ENCODE data around the gene ASPN. TPM values are rescaled to one million over a fixed set of nuclear protein-coding genes. Genes with fewer than 3 reads are reported as not detected.

Gene ASPN
- total RNA-seq, 1 donor from 2014 or later = not detected

- Mint-ChIP-seq H3K9me3 (ENCODE audit: unreplicated experiment) (no peaks in the 10 kb centered on the region), H3K27me3 (ENCODE audit: unreplicated experiment) (peaks cover 3% of the 10 kb centered on the region), H3K4me1 (ENCODE audit: unreplicated experiment) (peaks cover 2% of the 10 kb centered on the region), H3K27ac (ENCODE audit: unreplicated experiment) (no peak overlapping the region), H3K36me3 (ENCODE audit: low read depth, unreplicated experiment) (no peaks in the 10 kb centered on the region), H3K4me3 (ENCODE audit: unreplicated experiment) (no peak overlapping the region)
- TF ChIP-seq CTCF (IDR thresholded peaks at IDR 0.05; ENCODE audit: unreplicated experiment) = no peak
- DNase-seq (ENCODE audit: low spot score) = no peak
Observed at GRCh38 chr9:92518199-92518598, 35.9 kb upstream of the ASPN start.

GRCh38 chr9:92517046-92517445 is 34.7 kb upstream of the ASPN start:
- no peak for DNase-seq (ENCODE audit: low spot score)
- H3K36me3 Mint-ChIP-seq (ENCODE audit: low read depth, unreplicated experiment) = no peaks in the 10 kb centered on the region
- peaks cover 2% of the 10 kb centered on the region for H3K4me1 Mint-ChIP-seq (ENCODE audit: unreplicated experiment)
- no peak overlapping the region for H3K27ac Mint-ChIP-seq (ENCODE audit: unreplicated experiment)
- no peak for TF ChIP-seq CTCF (IDR thresholded peaks at IDR 0.05; ENCODE audit: unreplicated experiment)
- H3K9me3 Mint-ChIP-seq (ENCODE audit: unreplicated experiment) = no peaks in the 10 kb centered on the region
- peaks cover 3% of the 10 kb centered on the region for H3K27me3 Mint-ChIP-seq (ENCODE audit: unreplicated experiment)
- H3K4me3 Mint-ChIP-seq (ENCODE audit: unreplicated experiment) = no peak overlapping the region

GRCh38 chr9:92516521-92516920 is 34.2 kb upstream of the ASPN start:
- DNase-seq (ENCODE audit: low spot score) = no peak
- Mint-ChIP-seq H3K4me3 (ENCODE audit: unreplicated experiment) (no peak overlapping the region), H3K9me3 (ENCODE audit: unreplicated experiment) (no peaks in the 10 kb centered on the region), H3K4me1 (ENCODE audit: unreplicated experiment) (peaks cover 2% of the 10 kb centered on the region), H3K36me3 (ENCODE audit: low read depth, unreplicated experiment) (no peaks in the 10 kb centered on the region), H3K27me3 (ENCODE audit: unreplicated experiment) (peaks cover 3% of the 10 kb centered on the region), H3K27ac (ENCODE audit: unreplicated experiment) (no peak overlapping the region)
- TF ChIP-seq CTCF (IDR thresholded peaks at IDR 0.05; ENCODE audit: unreplicated experiment) = no peak

GRCh38 chr9:92514635-92515034 is 32.3 kb upstream of the ASPN start:
- no peak for DNase-seq (ENCODE audit: low spot score)
- H3K27me3 Mint-ChIP-seq (ENCODE audit: unreplicated experiment) = peaks cover 3% of the 10 kb centered on the region
- no peak for TF ChIP-seq CTCF (IDR thresholded peaks at IDR 0.05; ENCODE audit: unreplicated experiment)
- no peak overlapping the region for H3K4me3 Mint-ChIP-seq (ENCODE audit: unreplicated experiment)
- no peak overlapping the region for H3K27ac Mint-ChIP-seq (ENCODE audit: unreplicated experiment)
- no peaks in the 10 kb centered on the region for H3K9me3 Mint-ChIP-seq (ENCODE audit: unreplicated experiment)
- H3K4me1 Mint-ChIP-seq (ENCODE audit: unreplicated experiment) = peaks cover 4% of the 10 kb centered on the region
- no peaks in the 10 kb centered on the region for H3K36me3 Mint-ChIP-seq (ENCODE audit: low read depth, unreplicated experiment)

GRCh38 chr9:92513349-92513748 is 31.0 kb upstream of the ASPN start:
- no peaks in the 10 kb centered on the region for H3K9me3 Mint-ChIP-seq (ENCODE audit: unreplicated experiment)
- H3K27ac Mint-ChIP-seq (ENCODE audit: unreplicated experiment) = no peak overlapping the region
- no peaks in the 10 kb centered on the region for H3K27me3 Mint-ChIP-seq (ENCODE audit: unreplicated experiment)
- H3K4me1 Mint-ChIP-seq (ENCODE audit: unreplicated experiment) = peaks cover 6% of the 10 kb centered on the region
- DNase-seq (ENCODE audit: low spot score) = no peak
- TF ChIP-seq CTCF (IDR thresholded peaks at IDR 0.05; ENCODE audit: unreplicated experiment) = no peak
- H3K36me3 Mint-ChIP-seq (ENCODE audit: low read depth, unreplicated experiment) = no peaks in the 10 kb centered on the region
- H3K4me3 Mint-ChIP-seq (ENCODE audit: unreplicated experiment) = no peak overlapping the region
